GM18517 (cell line): ENCODE results near the gene CPT1B.
"Not testable (repeated sequence)": the region's sequence is repeated elsewhere in the genome, so short reads cannot be mapped to it uniquely, and the experiment has no call there.

Source experiments
- ATAC-seq: cut with Tn5 transposase; IDR thresholded peaks from one replicate; pipeline ENCODE4 v1.9.1; 2021; ENCODE audit warnings: mild to moderate bottlenecking, moderate library complexity; ENCODE audit not compliant: unreplicated experiment

Gene CPT1B

DNA sequence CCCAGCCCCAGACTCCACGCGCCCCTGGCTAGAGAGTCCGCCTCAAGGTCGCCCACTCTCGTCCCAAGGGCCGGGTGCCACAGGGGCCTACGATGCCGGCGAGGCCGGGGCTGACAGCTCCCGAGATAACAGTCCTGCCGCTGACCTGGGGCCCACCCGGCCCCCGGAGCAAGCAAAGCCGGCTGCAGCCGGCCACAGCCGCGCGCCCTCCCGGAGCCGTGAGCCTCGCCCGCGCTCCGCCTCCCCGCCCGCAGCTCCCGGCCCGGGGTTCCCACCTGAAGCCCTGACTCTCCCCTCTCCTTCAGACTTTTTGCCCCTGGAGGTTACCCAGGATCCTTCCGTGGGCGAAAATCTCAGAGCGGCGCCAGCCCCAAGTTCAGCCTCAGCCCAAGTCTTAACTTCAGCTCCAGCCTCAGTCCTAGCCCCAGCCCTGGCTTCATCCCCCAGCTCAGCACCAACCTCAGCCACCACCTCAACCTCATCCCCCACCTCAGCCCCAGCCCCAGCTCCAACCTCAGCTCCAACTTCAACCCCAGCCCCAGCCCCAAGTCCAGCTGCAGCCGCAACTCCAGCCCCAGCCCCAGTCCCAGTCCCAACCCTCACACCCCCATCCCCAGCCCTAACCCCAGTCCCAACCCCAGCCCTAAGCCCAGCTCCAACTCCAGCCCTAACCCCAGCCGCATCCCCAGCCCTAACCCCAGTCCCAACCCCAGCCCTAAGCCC, 30.8 kb downstream of the CPT1B start:
- ATAC-seq: no peak

DNA sequence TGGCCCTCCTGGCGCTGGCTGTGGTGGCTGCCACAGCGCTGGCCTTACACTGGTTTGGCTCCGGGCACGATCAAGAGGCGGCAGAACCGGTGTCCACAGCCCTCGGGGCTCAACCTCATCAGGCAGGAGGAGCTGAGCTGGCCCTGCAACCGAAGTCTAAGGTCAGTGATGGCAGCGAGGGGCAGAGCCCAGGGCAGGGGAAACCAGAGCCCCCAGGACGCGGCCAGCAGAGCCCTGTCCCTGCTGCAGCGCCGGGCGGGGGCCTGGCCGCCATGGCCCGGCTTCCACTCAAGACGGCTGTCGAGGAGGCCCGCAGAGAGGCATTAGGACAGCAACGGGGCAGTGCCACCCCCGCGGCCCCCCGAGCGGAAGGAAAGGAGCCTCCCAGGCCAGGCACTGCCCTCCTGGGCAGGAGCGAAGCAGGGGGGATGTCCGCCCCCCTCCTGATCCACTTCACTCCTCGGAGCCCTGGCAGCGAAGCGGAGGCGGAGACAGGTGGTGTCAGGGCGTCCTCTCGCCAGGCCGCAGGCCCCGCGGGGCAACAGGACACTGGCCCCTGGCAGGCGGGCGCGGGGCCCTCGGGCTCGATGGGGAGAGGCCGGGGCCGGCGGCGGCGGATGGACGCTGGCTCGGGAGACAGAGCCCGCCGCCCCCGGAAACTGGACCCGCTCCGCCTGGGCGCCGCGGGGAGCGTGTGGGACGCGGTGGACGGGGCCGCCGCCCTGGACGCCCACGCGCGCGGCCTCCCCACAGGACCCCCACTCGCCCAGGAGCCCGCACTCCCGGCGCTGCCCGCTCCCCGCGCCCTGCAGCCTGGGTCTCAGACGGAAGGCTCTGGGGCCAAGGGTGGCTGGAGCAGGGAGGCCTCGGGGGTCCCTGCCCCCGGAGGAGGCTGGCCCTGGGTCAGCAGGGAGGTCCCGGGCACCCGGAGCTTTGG, 31.6 kb downstream of the CPT1B start:
- ATAC-seq: no peak

DNA sequence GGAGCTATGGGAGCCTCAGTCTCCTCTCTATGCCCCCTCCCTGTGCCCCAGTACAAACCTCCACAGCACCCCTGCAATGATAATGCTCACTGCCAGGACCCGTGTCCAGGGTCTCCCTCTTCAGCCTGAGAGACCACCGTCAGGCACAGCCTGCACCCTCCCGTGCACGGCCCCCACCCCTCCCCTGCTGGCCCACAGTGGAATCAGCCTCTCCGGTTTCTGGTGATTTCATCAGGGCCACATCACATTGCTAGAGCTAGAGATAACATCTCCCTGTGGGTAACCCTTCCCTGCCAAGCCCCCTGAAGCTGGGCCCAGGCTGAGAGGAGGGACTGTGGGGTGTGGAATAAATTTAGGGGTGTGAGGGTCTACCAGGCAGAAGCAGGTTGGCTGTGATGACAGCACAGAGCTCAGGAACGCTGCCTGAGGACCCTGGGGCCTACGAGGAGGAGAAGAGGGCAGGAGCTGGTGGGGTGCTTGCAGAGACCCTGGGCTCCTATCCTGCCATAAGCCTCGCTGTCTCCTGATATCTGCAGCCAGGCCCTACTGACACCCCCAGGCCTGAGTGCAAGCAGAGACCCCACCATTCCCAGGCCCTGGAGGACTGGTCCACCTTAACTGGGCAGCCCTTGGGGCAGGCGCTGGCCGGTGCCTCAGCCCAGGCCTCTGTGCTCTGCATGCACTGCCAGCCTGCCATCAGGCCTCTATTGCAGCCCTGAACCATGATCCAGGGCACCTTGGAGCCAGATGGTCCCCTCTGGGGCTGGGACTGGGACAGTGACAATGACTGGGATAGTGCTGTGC, 32.5 kb downstream of the CPT1B start, which contains the start of gene KLHDC7B:
KLHDC7B (plus strand) TSS at position 378 of the 804 bp plus-strand sequence; CDS start at position 723, 345 bp downstream.
- no peak for ATAC-seq

DNA sequence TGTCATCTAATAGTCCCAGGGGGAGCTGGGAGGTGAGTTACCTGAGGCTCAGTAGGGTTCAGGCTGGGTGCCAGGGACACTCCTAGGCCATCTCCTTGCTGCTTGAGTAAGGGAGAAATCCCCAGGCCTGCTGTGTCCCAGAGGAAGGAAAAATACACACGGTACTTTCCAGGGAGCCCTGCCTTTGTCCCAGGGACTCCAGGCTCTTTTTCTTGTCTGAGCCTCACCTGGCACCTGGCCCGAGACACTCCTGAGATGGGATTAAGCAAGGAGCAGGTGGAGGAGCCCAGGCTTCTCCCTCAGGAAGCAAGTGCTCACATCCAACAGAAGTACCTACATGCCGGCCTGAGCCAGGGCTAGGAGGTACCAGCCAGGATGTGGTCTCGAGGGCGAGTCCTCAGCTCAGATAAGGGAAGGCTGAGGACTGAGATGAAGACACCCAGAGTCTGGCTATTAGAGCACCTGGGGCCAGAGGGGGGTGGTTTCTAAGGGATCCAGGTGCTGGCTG, 33.4 kb downstream of the CPT1B start:
- ATAC-seq: no peak

DNA sequence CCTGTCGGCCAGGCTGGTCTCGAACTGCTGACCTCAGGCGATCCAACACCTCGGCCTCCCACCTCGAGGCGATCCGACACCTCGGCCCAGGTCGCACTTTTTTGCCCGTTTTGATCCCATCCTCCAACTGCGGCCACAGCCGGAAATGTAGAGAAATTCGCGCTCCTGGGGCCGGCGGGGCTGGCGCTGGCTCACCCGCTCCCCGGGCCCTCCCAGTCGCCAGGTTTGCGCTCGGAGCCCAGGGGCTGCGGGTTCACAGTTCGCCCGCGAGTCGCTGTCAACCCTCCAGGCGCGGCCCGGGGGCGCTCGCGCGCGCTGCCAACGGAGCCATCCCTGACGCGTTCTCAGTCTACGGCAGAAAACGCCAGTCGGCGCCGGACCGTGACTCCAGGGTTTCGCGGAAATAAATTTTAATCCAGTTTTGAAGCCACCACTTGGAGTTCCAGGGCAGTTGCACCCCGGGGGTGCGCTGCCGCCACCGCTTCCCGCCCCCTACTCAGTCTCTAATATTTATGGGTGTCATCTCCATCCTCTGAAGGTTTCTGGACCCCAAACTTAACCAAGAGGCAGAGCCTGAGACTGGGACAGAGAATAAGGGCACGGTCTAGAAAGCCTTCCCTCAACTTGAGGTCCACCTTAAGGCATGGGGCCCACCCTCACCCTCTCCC, 34.0 kb downstream of the CPT1B start:
- no peak for ATAC-seq

DNA sequence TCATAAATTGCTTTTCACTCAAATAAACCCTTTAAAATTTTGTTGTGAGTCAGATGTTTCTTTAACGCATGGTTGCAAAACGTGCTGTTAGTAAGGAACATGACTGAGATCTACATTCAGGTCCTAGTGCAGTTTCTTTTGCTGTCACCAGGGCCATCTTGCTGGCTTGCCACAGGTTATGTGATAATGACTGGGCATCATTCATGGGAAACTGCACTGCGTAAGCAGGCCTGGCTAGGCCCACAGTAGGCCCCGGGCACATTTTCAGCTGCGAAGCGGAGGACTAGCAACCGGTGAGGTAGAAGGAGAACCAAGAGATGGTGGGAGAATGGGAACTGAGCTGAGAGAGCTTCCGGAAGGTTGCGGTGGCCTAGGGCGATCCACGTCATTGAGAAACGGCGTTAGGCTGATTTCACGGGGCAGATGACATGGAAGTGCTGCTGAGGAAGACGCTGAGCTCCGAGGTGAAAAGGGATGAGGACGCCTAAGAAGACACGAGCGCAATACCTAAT, 35.8 kb downstream of the CPT1B start:
- ATAC-seq: no peak

DNA sequence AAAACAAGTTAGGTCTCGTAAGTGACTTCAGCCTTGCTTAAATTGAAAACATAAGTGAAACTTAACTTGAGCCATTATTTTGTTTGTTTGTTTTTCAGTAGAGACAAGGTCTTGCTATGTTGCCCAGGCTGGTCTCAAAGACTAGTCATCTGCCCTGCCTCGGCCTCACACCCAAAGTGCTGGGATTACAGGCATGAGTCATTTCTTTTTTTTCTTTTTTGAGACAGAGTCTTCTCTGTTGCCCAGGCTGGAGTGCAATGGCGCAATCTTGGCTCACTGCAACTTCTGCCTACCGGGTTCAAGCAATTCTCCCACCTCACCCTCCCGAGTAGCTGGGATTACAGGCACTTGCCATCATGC, 36.6 kb downstream of the CPT1B start:
- ATAC-seq: not testable (repeated sequence)

DNA sequence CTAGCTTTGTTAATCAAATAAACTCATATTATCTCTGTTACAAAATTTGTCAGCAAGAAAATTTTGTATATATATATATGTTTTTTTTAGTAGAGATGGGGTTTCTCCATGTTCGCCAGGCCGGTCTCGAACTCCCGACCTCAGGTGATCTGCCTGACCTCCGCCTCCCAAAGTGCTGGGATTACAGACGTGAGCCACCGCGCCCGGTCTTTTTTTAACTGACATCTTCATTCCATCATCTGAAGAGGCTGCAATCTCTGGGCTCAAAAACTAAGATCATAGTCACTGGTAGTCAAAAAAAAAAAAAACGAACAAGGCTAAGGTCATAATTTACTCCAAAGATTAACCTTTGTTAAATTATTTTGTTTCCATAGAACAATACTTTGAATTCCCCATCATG, 37.8 kb downstream of the CPT1B start:
- ATAC-seq: no peak

DNA sequence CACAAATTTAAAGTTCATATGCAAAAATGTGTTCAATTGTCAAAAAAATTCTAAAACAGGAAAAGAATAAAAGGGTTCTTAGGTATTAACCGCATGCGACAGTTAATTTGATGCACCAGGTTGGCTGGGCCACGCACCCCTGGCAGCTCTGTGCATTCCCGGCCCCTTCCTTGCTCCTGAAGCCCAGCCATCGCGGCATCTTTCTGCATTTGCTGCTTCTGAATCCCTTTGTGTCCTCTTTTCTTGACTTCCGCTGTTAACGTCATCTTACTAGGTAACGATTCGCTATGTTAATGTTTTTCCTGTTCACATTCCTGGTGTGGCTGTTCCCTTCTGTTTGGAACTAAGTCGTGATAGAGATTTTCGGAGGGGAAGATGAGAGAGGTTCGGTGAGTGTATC, 40.5 kb downstream of the CPT1B start:
- ATAC-seq: no peak

DNA sequence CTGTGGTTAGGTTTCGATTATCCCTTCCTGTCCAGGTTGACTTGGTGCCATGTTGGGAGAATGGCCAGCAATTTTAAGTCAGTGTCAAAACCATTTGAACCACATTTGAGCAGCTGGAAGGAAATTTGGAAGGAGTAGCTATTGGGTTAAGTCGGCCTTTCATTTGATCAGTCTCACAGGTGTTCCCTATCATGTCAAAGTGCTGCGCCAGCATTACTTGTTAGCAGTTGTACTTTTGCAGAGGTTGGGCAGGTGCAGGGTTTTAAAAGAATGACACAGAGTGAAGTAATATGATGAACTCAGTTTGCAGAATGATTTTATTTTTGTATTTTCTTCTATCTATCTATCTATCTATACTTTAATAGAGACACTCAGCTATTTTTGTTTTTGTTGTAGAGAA, 42.0 kb downstream of the CPT1B start:
- ATAC-seq: no peak

DNA sequence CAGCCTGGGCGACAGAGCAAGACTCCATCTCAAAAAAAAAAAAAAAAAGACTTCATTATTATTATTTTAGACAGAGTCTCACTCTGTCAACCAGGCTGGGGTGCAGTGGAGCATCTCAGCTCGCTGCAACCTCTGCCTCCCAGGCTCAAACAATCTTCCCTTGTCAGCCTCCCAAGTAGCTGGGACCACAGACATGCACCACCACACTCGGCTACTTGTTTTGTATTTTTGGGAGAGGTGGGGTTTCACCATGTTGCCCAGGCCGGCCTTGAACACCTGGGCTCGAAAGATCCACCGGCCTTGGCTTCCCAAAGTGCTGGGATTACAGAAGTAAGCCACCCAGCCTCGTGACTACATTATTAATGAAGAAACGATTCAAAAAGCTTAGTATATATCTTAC, 43.1 kb downstream of the CPT1B start:
- no peak for ATAC-seq

DNA sequence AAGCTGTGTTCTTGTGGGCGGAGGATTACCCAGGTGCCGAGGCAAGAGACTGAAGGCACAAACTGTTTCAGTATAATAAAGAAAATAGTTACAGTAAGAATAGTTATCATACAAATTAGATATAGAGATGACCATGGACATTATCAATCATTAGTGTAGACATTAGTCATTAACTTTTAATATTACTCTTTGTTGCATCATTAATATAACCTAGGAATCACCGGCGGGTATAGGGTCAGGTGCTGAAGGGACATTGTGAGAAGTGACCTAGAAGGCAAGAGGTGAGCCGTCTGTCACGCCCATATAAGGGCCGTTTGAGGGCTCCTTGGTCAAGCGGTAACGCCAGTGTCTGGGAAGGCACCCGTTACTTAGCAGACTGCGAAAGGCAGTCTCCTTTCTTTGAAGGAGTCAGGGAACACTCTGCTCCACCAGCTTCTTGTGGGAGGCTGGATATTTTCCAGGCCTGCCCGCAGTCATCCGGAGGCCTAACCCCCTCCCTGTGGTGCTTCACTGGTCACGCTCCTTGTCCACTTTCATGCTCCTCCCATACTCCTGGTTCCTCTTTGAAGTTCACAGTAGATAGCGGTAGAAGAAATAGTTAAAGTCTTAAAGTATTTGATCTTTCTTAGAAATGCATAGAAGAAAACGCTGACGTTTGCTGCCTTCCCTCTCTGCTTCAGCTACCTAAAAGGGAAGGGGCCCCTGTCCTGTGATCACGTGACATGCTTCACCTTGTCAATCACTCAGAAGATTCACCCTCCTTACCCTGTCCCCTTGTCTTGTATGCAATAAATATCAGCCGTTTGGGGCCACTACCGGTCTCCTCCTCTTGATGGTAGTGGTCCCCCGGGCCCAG, 44.1 kb downstream of the CPT1B start:
- ATAC-seq: not testable (repeated sequence)

DNA sequence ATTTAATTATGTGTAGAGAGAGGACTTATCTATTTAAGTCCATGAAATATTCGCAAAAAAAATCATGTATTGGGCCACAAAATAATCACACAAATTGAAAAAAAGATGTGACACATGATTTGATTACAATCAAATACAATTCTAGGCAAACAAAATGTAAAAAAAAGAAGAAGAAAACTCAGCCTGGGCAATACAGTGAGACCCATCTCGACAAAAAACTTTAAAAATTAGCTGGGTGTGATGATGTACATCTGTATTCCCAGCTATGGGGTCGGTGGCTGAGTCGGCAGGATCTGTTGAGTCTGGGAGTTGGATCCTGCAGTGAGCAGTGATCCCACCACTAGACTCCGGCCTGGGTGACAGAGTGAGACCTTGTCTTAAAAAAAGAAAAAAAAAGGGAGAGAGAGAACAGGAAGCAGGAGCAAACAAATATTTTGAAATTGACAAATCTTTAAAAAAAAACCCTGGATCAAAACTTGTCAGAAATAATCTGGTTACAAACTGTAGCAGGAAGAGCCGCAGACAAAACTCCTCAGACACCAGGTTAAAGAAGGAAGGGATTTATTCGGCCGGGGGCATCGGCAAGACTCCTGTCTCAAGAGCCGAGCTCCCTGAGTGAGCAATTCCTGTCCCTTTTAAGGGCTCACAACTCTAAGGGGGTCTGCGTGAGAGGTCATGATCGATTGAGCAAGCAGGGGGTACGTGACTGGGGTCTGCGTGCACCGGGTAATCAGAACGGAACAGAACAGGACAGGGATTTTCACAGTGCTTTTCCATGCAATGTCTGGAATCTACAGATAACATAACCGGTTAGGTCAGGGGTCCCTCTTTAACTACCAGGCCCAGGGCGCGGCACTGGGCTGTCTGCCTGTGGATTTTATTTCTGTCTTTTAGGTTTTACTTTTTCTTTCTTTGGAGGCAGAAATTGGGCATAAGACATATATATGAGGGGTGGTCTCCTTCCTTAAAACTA, 45.1 kb downstream of the CPT1B start:
- ATAC-seq: no peak

DNA sequence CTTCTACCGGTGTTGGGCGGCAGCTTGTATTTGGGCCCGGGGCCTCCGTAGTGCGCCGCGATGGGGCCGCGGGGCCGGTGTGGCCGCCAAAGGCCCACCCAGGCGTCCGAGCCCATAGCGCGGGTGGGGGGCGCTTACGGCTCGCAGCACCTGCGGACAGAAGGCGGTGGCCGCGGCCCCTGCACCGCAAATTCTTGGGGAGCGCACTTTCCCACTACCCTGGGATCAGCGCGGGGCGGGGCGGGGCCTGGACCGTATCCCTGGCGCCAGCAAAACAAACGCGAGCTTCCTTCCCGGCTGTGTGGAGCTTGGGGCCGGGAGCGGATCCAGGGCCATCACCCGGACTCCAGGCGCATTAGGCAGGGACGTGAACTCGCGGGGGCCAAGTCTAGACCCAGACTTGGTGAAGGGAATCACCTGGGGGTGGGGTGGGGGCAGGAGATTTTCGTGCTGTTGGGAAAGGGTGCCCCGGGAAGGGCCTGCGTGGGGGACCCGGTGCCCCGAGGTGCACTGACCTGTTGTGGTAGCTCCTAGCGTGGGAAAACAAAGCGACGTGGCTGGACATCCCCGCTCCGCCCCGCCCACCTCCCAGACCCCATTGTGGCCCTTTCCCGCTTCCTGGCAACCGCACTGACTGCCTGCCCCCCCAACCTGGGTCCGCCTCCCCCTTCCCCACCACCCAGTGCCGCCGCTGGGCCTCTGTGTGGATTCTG, 46.1 kb downstream of the CPT1B start:
- ATAC-seq: no peak

DNA sequence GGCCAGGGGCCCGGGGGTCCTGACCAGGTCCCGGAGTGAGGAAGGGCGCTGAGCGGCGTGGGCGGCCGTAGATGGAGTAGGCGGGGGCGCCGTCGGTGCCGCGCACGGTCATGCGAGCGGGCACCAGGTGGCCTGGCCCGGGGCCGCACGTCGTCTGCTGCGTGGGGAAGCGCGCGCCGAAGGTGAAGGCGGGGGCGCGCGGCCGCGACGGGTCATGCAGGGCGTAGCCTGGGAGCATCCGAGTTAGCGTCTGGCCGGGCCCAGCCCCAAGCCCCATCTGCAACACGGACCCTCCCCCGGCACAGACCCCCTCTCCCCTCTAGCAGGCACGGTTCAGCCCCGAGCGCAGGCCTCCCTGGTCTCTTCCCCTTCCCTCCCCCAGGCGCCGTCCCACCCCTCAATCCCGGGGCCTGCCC, 46.7 kb downstream of the CPT1B start:
- no peak for ATAC-seq

DNA sequence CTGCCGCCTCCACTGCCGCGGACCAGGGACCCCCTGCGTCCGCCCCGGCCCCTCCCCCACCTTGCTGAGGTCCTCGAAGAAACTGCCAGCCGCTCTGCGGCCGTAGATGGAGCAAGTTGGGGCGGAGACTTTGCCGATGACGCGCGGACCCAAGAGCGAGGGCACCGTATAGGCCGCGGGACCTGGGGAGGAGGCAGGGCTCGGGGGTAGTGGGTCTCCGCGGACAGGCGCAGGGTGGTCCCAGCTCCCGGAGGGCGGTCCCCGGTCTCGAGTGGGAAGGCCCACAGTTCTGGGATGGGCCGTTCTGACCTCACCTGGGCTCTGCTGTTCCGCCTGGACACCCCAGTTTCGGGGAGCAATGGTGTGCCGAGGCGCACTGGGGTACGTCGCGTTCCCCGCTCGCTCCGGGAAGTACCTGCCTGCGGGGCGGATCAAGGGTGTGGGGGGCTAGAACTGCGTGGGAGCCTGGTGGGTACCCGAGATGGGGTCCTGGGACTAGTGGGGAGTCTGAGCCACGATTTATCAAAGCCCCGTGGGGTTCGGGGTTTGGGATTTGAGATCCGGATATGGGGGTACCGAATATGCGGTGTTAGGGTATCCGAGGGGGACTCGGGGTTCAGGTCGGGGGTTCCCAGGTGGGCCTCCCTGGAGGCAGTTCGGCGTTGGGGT, 47.2 kb downstream of the CPT1B start:
- ATAC-seq: no peak

DNA sequence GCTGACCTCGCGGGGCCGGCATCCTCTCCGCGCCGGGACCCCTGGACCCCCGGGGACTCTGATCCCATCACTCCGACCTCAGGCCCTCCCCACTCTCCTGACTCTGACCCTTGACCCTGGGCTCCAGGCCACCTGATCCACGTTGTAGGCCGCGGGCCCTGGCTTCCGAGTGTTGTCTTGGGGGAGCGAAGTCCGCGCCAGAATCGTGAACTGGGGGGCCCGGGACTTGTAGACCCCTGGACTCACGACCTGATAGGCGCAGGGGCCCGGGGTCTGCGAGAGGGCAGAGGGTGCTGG, 47.7 kb downstream of the CPT1B start:
- ATAC-seq: no peak
